22Rv1 (cell line): ENCODE measurements around the gene CDK5RAP3.

ENCODE experiments used
- CTCF ChIP-seq: fragments of 450-650 bp; IDR thresholded peaks from 2 replicates; pipeline ENCODE4 v1.5.1; 2017; ENCODE audit warnings: mild to moderate bottlenecking
- ZFX ChIP-seq: fragments of 450-650 bp; IDR thresholded peaks from 2 replicates; pipeline ENCODE4 v1.6.1; 2017; ENCODE audit warnings: antibody characterized with exemption, borderline replicate concordance

- TF ChIP-seq CTCF (no peak), ZFX (no peak)
These were observed 18.8 kb downstream of the CDK5RAP3 start for GRCh38 chr17:47989700-47990099.
